Smooth muscle cell (in vitro differentiated cells): ENCODE results near the gene HS2ST1. TPM values are rescaled to one million over a fixed set of nuclear protein-coding genes. Genes with fewer than 3 reads are reported as not detected.

Experiments
- DNase-seq: peaks from one replicate; lab custom pipeline; 2025; ENCODE audit not compliant: unreplicated experiment; lab: John Stamatoyannopoulos, UW
- H2AFZ ChIP-seq: fragments of 200-600 bp; sonication (generic); 2 replicates; pipeline ENCODE4 v1.6.0; 2016; ENCODE audit warnings: antibody characterized with exemption, low read depth, mild to moderate bottlenecking
- H3F3A ChIP-seq: fragments of 200-600 bp; sonication (generic); 2 replicates; pipeline ENCODE4 v1.6.0; 2017; ENCODE audit warnings: antibody characterized with exemption, low read depth
- H3K27ac ChIP-seq: fragments of 200-600 bp; sonication (generic); 2 replicates; pipeline ENCODE4 v1.5.1; 2016; ENCODE audit warnings: low read depth, mild to moderate bottlenecking
- H3K27me3 ChIP-seq: fragments of 200-600 bp; sonication (generic); 2 replicates; pipeline ENCODE4 v1.6.1; 2016; ENCODE audit warnings: low read depth, mild to moderate bottlenecking
- H3K36me3 ChIP-seq: fragments of 200-600 bp; sonication (generic); 2 replicates; pipeline ENCODE4 v1.5.1; 2016; ENCODE audit warnings: low read depth
- H3K4me1 ChIP-seq: fragments of 200-600 bp; sonication (generic); 2 replicates; pipeline ENCODE4 v1.5.1; 2016; ENCODE audit warnings: low read depth
- H3K4me2 ChIP-seq: fragments of 200-600 bp; sonication (generic); 2 replicates; pipeline ENCODE4 v1.6.0; 2016; ENCODE audit warnings: mild to moderate bottlenecking
- H3K4me3 ChIP-seq: fragments of 200-600 bp; sonication (generic); 2 replicates; pipeline ENCODE4 v1.5.1; 2016; ENCODE audit warnings: mild to moderate bottlenecking
- H3K79me2 ChIP-seq: fragments of 200-600 bp; sonication (generic); 2 replicates; pipeline ENCODE4 v1.6.0; 2016; ENCODE audit warnings: low read depth, mild to moderate bottlenecking
- H3K9ac ChIP-seq: fragments of 200-600 bp; sonication (generic); 2 replicates; pipeline ENCODE4 v1.6.0; 2016; ENCODE audit warnings: low read depth
- H3K9me3 ChIP-seq: fragments of 200-600 bp; sonication (generic); replicated peaks from 2 replicates; pipeline ENCODE4 v1.5.1; 2016; ENCODE audit warnings: low read depth
- H4K20me1 ChIP-seq: fragments of 200-600 bp; sonication (generic); 2 replicates; pipeline ENCODE4 v1.6.0; 2016; ENCODE audit warnings: low read depth
- WGBS: methylation state at CpG from one replicate; pipeline ENCODE4 v1.1.7; 2016; ENCODE audit warnings: low lambda C conversion rate; 5-methylcytosine and 5-hydroxymethylcytosine counted together
- polyA plus RNA-seq: library from polyadenylated mRNA; unstranded; fragments of >200 nt; fragmentation: Nextera tagmentation; extraction: Ambion mirVana; gene quantifications from 2 replicates; pipeline ENCODE4 v1.2.1, GENCODE V29; 2016
- total RNA-seq: library from RNA; depleted of rRNA; stranded (reverse); fragments of >200 nt; gene quantifications from 2 replicates; pipeline ENCODE4 v1.2.3, GENCODE V29; 2014
- TF ChIP-seq, protein P1 (sequence below): fragments of 200-600 bp; sonication (generic); IDR thresholded peaks from 2 replicates; pipeline ENCODE4 v1.5.1; 2017; ENCODE audit warnings: borderline replicate concordance, mild to moderate bottlenecking, antibody characterized with exemption; ENCODE audit not compliant: insufficient read depth, poor library complexity, severe bottlenecking

Gene HS2ST1
- total and polyA plus RNA-seq, 2 experiments from 2014 or later = 14.6 to 35.6 TPM

DNA sequence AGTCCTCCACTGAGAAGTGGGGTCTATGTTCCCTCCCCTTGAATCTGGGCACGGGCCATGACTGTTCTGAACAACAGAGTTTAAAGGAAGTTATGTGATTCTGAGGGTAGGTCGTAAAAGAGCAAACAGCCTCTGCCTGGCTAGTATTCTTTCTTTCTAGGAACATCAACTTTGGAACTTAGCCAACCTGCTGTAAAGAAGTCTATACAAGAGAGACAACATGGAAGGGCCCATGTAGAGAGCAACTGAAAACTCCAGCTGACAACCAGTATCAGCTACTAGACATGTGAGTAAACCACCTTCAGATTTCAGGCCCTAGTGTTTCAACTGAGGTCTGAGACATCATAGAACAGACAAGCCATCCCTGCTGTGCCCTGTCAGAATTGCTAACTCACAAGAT lies 8.0 kb upstream of the HS2ST1 start:
- no peak for DNase-seq
- Histone ChIP-seq H3K79me2 (peaks cover 100% of the 10 kb centered on the region), H3K27ac (no peak overlapping the region), H3K9ac (no peak overlapping the region), H3K4me3 (no peak overlapping the region), H3K4me2 (no peak overlapping the region), H2AFZ (no peak overlapping the region), H3K9me3 (no peaks in the 10 kb centered on the region), H3K4me1 (no peaks in the 10 kb centered on the region), H3K27me3 (no peaks in the 10 kb centered on the region), H3F3A (no peaks in the 10 kb centered on the region), H3K36me3 (peaks cover 5% of the 10 kb centered on the region), H4K20me1 (peaks cover 99% of the 10 kb centered on the region)
- TF ChIP-seq, protein P1, sequence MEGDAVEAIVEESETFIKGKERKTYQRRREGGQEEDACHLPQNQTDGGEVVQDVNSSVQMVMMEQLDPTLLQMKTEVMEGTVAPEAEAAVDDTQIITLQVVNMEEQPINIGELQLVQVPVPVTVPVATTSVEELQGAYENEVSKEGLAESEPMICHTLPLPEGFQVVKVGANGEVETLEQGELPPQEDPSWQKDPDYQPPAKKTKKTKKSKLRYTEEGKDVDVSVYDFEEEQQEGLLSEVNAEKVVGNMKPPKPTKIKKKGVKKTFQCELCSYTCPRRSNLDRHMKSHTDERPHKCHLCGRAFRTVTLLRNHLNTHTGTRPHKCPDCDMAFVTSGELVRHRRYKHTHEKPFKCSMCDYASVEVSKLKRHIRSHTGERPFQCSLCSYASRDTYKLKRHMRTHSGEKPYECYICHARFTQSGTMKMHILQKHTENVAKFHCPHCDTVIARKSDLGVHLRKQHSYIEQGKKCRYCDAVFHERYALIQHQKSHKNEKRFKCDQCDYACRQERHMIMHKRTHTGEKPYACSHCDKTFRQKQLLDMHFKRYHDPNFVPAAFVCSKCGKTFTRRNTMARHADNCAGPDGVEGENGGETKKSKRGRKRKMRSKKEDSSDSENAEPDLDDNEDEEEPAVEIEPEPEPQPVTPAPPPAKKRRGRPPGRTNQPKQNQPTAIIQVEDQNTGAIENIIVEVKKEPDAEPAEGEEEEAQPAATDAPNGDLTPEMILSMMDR = no peak
- 50% methylated on average over 2 of the region's 2 CpGs for WGBS

GRCh38 chr1:86912281-86912900 lies 2.0 kb upstream of the HS2ST1 start:
- Histone ChIP-seq H3K4me3 (peak overlapping the region; percentile 85), H3K4me1 (peaks cover 18% of the 10 kb centered on the region), H3F3A (no peaks in the 10 kb centered on the region), H3K4me2 (peak overlapping the region; percentile 90), H4K20me1 (peaks cover 69% of the 10 kb centered on the region), H3K9me3 (no peaks in the 10 kb centered on the region), H3K27ac (peak overlapping the region; percentile 97), H3K79me2 (peaks cover 88% of the 10 kb centered on the region), H2AFZ (no peak overlapping the region), H3K36me3 (no peaks in the 10 kb centered on the region), H3K27me3 (no peaks in the 10 kb centered on the region), H3K9ac (peak overlapping the region; percentile 95)
- WGBS = 50% methylated on average over 6 of the region's 6 CpGs
- TF ChIP-seq, protein P1 = no peak
- no peak for DNase-seq

GRCh38 chr1:86913399-86913895 lies 988 bp upstream of the HS2ST1 start:
- Histone ChIP-seq H3K4me1 (peaks cover 18% of the 10 kb centered on the region), H3K4me2 (peak overlapping the region; percentile 90), H3K27me3 (no peaks in the 10 kb centered on the region), H3K79me2 (peaks cover 88% of the 10 kb centered on the region), H3F3A (no peaks in the 10 kb centered on the region), H3K4me3 (peak overlapping the region; percentile 85), H3K36me3 (no peaks in the 10 kb centered on the region), H4K20me1 (peaks cover 58% of the 10 kb centered on the region), H3K27ac (peak overlapping the region; percentile 97), H2AFZ (peak overlapping the region; percentile 61), H3K9ac (peak overlapping the region; percentile 95), H3K9me3 (no peaks in the 10 kb centered on the region)
- no peak for DNase-seq
- WGBS = 1% methylated on average over 17 of the region's 17 CpGs
- TF ChIP-seq, protein P1 = no peak
